HG03159 (cell line): ENCODE results near the gene ANKS3.

Experiments
- ATAC-seq: cut with Tn5 transposase; IDR thresholded peaks from one replicate; pipeline ENCODE4 v1.9.1; 2021; ENCODE audit warnings: mild to moderate bottlenecking, moderate library complexity; ENCODE audit not compliant: unreplicated experiment

Gene ANKS3

GRCh38 chr16:4675864-4676786, 57.9 kb downstream of the ANKS3 start:
- no peak for ATAC-seq

DNA sequence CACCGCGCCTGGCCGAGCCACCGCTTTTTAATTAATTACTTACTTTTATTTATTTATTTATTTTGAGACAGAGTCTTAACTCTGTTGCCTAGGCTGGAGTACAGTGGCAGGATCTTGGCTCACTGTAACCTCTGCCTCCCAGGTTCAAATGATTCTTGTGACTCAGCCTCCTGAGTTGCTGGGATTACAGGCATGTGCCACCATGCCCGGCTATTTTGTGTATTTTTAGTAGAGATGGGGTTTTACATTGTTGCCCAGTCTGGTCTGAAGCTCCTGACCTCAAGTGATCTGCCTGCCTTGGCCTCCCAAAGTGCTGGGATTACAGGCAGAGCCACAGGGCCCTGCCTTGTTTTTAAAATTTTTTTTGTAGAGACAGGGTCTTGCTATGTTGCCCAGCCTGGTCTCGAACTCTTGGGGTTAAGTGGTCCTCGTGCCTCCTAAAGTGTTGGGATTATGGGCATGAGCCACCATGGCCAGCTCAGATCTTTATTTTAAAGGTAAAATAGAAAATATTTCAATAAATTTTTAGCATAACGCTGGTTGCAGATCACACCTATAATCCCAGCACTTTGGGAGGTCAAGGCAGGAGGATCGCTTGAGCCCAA, 59.0 kb downstream of the ANKS3 start:
- no peak for ATAC-seq

DNA sequence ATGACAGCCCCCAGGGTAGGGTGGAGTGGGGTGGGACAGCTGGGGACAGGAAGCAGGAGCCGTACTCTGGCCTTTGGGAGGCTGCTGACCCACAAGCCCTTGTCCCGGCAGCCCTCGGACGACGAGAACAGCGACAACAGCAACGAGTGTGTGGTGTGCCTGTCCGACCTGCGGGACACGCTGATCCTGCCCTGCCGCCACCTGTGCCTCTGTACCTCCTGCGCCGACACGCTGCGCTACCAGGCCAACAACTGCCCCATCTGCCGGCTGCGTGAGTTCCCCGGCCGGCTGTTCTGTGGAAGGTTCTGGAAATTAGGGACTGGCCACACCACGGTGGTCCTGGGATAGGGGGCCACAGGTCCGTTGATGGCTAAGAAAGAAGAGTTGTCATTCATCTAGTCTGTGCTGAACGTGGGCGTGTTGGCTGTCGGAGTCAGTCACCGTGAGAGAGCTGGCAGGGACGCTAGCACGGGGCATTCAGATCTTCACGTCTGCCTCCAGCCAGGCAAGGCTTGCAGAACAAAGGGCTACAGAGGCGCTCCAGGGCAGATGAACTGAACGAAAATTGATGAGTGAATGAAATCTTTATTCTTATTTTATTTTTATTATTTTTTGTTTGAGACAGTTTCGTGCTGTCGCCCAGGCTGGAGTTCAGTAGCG, 60.6 kb downstream of the ANKS3 start:
- no peak for ATAC-seq

GRCh38 chr16:4668313-4668960, 65.6 kb downstream of the ANKS3 start:
- no peak for ATAC-seq

DNA sequence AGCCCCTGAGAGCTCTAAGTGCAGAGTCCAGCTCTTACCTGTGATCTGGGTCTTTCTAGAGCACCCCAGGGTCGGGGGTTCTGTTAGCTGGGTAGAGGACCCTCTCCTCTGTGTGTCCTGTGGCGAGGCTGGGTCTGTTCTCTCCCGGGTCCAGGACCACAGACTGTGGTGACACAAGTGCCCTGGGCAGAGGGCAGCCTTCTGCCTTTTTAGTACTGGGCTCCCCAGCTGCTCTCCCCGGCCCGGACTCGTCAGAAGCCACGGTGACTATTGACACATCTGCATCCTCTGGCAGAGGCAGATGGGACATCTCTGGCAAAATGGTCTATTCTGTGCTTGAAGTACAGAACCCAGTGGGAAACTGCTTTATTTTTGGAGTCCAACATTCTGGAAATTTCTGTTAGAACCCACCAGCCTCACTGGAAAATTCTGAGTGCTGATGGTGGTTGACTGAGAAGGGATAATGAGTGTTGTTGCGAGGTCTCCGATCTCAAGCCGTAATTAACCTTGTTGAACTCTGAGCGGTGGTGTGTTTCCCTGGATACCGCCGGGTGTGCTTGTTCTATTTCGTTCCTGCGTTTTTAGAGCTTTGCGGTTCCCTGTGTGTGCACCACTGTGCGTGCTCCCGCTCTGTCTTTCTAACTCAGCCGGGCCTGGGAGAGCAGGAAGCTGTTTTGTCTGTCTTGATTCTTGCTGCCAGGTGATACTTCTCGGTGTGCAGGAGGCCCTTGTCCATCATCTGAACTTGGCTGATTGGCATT, 66.7 kb downstream of the ANKS3 start:
- ATAC-seq, result no peak

- ATAC-seq, result no peak
Observed at GRCh38 chr16:4666537-4667202, 67.4 kb downstream of the ANKS3 start.

DNA sequence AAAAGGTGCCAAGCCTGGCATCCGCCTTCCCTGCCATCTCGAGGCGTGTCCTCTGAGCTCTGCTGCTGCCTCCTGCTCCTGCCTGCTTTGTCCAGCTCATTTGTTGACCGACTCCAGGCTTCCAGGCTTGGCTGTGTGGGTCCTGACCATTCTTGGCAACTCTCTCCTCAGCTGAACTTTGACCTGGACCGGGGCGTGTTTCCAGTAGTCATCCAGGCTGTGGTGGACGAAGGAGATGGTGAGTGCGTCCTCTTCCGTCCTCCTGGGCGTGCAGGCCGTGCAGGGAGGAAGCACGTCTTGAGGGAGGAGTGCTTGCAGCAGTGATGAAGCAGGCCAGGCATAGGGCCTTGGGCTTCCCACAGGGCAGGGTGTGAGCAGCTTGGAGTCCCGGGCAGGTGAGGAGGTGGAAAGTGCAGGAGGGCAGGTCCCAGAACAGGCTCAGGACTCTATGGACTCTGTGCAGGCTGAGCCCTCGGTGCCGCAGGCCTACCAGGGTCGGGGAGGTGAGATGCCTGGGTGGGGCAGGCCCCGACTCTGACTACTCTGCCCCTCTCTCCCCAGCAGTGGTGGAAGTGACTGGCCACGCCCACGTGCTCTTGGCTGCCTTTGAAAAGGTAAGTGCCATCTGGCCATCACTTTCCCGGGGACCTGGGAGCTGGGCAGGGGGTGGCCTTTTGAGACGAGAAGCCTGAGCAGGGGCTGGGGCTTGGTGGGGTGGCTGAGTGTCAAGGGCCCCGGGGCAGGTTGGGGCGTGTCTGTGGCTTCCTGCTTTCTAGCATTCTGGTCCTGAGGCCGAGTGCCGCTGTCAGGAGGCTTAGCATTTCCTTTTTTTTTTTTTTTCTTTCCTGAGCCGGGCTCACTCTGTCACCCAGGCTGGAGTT, 69.3 kb downstream of the ANKS3 start:
- ATAC-seq, result no peak

DNA sequence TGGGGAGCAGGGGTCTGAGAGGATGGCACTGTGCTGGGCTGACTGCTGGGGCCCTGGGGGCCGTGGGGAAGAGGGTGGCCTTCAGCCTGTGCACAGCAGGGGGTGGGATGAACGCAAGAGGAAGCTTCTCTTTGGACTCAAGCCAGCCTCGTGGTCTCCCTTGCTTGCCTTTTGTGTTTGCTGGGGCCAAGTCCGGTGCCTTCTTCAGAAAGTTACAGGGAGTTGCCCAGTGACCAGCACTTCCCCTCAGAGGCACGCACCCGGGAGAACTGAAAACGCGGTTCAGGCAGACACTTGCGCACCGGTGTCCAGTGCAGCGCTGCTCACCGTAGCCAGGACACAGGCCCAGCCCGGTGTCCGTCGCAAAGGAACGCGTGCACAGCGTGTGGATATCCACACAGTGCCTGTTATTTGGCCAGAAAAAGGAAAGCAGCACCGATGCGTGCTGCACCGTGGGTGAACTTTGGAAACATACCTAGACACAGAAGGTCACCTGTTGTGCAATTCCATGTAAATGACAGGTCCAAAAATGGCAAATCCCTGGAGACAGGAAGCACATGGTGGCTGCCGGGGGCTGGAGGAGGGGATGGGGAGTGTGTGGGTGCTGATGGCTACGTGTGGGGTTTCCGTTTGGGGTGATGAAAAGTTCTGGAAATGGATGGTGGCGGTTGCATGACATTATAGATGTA, 70.2 kb downstream of the ANKS3 start:
- ATAC-seq, result no peak

DNA sequence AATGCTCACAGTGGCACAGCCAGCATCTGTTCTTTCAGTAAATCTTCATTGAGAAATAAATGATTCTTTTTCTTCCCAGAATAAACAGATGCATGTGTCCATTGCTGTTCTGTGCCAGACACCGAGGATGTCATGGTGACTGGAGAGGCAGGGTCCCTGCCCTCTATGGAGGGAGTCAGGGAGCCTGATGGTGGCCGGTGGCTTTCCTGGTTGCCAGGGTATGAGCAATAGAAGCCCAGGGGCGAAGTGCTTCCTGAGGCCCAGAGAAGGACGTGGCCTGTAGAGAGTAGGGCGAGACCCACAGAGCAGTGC, 70.7 kb downstream of the ANKS3 start:
- ATAC-seq, result no peak

- ATAC-seq, result no peak
Observed at GRCh38 chr16:4661661-4662060, 72.4 kb downstream of the ANKS3 start.

DNA sequence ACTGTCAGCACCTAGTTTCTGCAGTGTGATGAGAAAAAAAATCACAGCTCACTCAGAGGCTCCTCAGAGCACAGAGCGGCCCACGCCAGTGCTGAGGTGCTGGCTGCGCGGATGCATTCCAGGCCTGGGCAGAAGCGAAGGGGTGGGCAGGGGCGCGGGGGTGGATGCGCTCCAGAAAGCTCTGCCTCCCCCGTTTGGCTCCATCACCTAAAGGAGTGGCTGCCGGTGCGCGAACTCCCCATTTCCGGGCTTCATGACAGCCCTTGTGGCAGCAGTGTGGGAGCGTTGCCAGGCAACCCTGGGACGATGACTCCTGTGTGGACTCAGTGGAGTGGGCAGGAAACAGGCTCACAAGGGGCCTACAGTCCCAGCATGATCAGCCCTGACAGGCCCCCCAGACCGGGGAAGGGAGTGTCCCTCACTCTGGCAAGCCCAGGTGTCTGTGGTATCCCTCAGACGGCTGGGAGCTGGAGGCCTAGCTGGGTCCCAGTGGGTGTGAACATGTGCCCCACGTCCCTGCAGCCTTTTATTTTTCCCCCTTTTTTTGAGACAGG, 73.5 kb downstream of the ANKS3 start:
- no peak for ATAC-seq

- ATAC-seq, result no peak
Observed at GRCh38 chr16:4659363-4660353, 74.4 kb downstream of the ANKS3 start.

DNA sequence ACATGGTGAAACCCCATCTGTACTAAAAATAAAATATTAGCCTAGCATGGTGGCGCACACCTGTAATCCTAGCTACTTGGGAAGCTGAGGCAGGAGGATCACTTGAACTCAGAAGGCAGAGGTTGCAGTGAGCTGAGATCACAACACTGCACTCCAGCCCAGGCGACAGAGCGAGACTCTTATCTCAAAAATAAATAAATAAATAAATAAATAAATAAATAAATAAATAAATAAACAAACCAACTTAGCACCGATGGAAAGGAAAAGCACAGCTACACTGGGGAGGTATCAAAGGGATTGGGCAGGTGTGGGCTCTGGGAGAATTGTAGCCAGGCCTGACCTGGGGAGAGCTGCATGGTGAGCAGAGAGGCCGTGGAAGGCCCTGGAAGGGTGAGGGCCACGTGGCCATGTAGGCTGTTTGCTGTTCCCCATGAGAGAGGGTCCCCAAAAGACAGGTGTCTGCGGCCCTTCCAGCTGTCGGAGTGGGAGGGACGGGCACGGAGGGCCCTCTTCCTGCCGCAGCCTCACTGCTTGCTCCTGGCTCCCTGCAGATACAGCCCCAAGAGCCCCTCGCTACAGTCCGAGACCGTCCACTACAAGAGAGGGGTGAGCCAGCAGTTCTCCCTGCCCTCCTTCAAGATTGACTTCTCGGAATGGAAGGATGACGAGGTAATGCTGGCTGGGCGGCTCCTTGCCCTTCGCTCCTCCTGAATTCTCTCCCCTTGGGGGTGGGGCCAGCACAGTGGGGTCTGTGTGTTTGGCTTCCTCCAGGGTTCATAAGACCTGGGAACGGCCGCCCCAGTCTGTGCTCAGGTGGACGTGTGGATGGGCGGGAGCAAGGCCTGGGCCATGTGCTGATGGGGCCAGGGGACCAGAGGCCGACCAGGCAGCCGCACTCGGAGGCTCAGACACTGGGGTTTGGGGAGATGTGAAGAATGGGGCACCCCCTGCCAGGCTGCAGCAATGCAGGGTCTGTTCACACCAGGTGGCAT, 77.1 kb downstream of the ANKS3 start:
- ATAC-seq, result no peak

- no peak for ATAC-seq
Observed at GRCh38 chr16:4656221-4656620, 77.8 kb downstream of the ANKS3 start.

DNA sequence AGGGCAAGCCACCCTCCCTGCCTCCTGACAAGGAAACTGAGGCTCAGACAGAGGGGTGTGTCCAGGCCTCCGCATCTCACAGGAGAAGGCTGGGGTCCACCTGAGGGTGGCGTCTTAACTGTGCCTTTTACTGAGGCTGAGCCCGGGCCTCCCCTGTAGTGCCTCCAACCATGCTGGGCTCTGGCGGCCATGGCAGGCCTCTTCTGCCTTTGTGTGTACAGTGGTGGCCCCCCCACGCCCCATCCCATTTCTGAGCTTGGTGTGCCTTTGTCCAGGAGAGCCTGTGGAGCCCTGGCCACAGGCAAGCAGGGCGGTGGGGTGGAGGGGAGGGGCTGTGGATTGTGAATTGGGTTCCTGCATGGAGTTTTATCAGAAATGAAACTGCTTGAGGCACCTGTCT, 78.3 kb downstream of the ANKS3 start:
- no peak for ATAC-seq

GRCh38 chr16:4654964-4655590, 79.0 kb downstream of the ANKS3 start:
- ATAC-seq, result no peak
